Measurements from ENCODE around the gene G0S2.

The G0S2 gene

DNA sequence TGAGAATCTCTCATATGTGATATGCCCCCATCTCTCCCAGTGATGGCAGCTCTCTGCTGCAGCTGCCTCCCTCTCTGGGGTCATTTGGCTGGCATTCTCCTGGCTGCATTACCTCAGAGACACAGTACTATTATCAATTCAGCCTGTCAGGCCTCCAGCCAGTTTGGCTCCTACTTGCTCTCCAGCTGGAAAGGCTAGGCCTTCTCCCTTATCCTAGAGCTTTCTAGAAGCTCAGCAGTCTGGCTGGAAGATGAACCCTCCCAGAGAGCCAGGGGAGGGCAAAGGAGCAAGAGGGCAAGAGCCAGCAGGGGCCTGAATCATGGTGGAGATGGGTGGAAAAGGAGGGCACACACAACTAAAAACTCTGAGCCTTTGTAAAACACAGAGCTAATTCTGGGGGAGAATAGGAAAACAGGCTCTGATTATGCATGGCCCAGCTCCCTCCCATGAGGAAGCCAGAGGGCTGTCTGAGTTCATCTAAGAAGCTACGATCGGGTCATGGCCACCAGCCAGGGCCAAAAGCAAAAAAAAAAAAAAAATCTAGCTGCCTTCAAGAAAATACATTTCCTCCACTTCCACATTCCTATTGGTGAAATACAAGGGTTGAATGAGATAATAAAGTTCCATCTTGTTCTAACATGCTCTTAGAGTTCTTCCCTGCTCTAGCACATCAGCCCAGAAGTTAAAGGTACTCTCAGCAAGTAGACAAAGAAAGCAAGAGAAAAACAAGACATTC, 31.8 kb upstream of the G0S2 start:
- no peak overlapping the region for H3K4me3 ChIP-seq (replicated peaks; ENCODE audit: insufficient read depth, low read length)
- TF ChIP-seq SPI1 (IDR thresholded peaks at IDR 0.05; ENCODE audit: borderline replicate concordance, low read depth) (no peak), POLR2AphosphoS5 (IDR thresholded peaks at IDR 0.05; ENCODE audit: low read depth) (no peak), REST (IDR thresholded peaks at IDR 0.05; ENCODE audit: insufficient replicate concordance, low read depth) (no peak), GABPA (IDR thresholded peaks at IDR 0.05; ENCODE audit: low read depth) (no peak)
- TF ChIP-seq, protein P1, sequence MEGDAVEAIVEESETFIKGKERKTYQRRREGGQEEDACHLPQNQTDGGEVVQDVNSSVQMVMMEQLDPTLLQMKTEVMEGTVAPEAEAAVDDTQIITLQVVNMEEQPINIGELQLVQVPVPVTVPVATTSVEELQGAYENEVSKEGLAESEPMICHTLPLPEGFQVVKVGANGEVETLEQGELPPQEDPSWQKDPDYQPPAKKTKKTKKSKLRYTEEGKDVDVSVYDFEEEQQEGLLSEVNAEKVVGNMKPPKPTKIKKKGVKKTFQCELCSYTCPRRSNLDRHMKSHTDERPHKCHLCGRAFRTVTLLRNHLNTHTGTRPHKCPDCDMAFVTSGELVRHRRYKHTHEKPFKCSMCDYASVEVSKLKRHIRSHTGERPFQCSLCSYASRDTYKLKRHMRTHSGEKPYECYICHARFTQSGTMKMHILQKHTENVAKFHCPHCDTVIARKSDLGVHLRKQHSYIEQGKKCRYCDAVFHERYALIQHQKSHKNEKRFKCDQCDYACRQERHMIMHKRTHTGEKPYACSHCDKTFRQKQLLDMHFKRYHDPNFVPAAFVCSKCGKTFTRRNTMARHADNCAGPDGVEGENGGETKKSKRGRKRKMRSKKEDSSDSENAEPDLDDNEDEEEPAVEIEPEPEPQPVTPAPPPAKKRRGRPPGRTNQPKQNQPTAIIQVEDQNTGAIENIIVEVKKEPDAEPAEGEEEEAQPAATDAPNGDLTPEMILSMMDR (IDR thresholded peaks at IDR 0.05; ENCODE audit: insufficient read depth, low read length), result no peak
- no peaks in the 10 kb centered on the region for H3K27me3 ChIP-seq (ENCODE audit: insufficient read depth, poor library complexity, severe bottlenecking)
- no peak for DNase-seq (ENCODE audit: low read depth in 1 of 2, low spot score in 1 of 2)
- no peak overlapping the region for H3K27ac ChIP-seq (replicated peaks)

DNA sequence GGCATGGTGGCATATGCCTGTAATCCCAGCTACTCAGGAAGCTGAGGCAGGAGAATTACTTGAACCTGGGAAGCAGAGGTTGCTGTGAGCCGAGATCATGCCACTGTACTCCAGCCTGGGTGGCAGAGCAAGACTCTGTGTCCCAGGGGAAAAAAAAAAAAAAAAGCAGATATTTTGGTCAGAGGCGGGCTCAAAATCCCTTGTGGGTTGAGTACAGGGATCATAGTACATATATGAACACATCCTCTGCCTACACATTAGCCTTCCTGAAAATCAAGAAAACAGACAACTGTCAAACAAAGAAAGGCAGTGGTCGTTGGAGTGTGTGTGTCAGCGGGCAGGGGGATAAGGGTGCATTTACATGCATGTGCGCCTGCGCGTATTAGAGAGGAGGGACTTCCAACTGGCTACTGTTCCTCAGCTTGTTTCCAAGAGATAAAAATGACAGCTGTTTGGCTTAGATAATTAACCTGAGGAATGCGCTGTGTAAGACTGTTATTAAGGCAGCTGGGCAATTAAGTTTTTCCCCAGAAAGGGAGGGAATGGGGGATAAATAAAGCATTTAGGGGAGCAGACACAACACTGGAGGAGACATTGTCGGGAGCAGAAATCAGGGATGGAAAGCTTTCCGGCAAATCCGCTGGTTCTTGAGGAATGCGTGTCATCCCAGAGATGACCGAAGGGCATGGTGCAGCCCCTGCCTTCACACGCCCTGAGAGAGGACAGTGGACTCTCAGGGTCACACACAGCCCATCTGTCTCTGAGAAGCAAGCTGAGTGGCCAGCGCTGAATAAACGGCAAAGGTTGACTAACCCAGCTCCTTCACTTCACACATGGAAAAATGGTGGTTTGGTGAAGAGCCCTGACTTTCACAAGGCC, 29.4 kb upstream of the G0S2 start:
- Histone ChIP-seq H3K4me3 (replicated peaks; ENCODE audit: insufficient read depth, low read length) (no peak overlapping the region), H3K27ac (replicated peaks) (no peak overlapping the region), H3K27me3 (ENCODE audit: insufficient read depth, poor library complexity, severe bottlenecking) (no peaks in the 10 kb centered on the region)
- TF ChIP-seq GABPA (IDR thresholded peaks at IDR 0.05; ENCODE audit: low read depth) (no peak), POLR2AphosphoS5 (IDR thresholded peaks at IDR 0.05; ENCODE audit: low read depth) (no peak), REST (IDR thresholded peaks at IDR 0.05; ENCODE audit: insufficient replicate concordance, low read depth) (no peak), SPI1 (IDR thresholded peaks at IDR 0.05; ENCODE audit: borderline replicate concordance, low read depth) (no peak)
- TF ChIP-seq, protein P1 (IDR thresholded peaks at IDR 0.05; ENCODE audit: insufficient read depth, low read length), result no peak
- no peak for DNase-seq (ENCODE audit: low read depth in 1 of 2, low spot score in 1 of 2)

GRCh38 chr1:209646558-209646957, 28.7 kb upstream of the G0S2 start:
- Histone ChIP-seq H3K27ac (replicated peaks) (no peak overlapping the region), H3K4me3 (replicated peaks; ENCODE audit: insufficient read depth, low read length) (no peak overlapping the region), H3K27me3 (ENCODE audit: insufficient read depth, poor library complexity, severe bottlenecking) (no peaks in the 10 kb centered on the region)
- TF ChIP-seq GABPA (IDR thresholded peaks at IDR 0.05; ENCODE audit: low read depth), result no peak
- DNase-seq (ENCODE audit: low read depth in 1 of 2, low spot score in 1 of 2), result no peak

GRCh38 chr1:209647156-209647555, 28.1 kb upstream of the G0S2 start:
- TF ChIP-seq SPI1 (IDR thresholded peaks at IDR 0.05; ENCODE audit: borderline replicate concordance, low read depth) (no peak), POLR2AphosphoS5 (IDR thresholded peaks at IDR 0.05; ENCODE audit: low read depth) (no peak), REST (IDR thresholded peaks at IDR 0.05; ENCODE audit: insufficient replicate concordance, low read depth) (no peak), GABPA (IDR thresholded peaks at IDR 0.05; ENCODE audit: low read depth) (no peak)
- TF ChIP-seq, protein P1 (IDR thresholded peaks at IDR 0.05; ENCODE audit: insufficient read depth, low read length), result no peak
- DNase-seq (ENCODE audit: low read depth in 1 of 2, low spot score in 1 of 2), result no peak
- Histone ChIP-seq H3K27ac (replicated peaks) (no peak overlapping the region), H3K27me3 (ENCODE audit: insufficient read depth, poor library complexity, severe bottlenecking) (no peaks in the 10 kb centered on the region), H3K4me3 (replicated peaks; ENCODE audit: insufficient read depth, low read length) (no peak overlapping the region)

Data from HL-60 (cell line).